Activated CD4-positive, alpha-beta T cell treated with anti-CD3 and anti-CD28 coated beads, Interleukin-2, amount 50 U/mL, for 4 hours (primary cell): ENCODE measurements around the gene SH3PXD2A.

Experiments used
- DNase-seq, 2 experiments: peaks; one replicate each; pipeline ENCODE4 v3.0.0-alpha.2; 2020

Gene SH3PXD2A

GRCh38 chr10:103877861-103878260 lies 22.5 kb upstream of the SH3PXD2A start:
- DNase-seq: no peak

GRCh38 chr10:103876155-103876554 lies 20.8 kb upstream of the SH3PXD2A start:
- DNase-seq: no peak

- no peak for DNase-seq
These were observed 19.4 kb upstream of the SH3PXD2A start for GRCh38 chr10:103874730-103875129.

GRCh38 chr10:103872137-103872931 lies 17.0 kb upstream of the SH3PXD2A start:
- no peak for DNase-seq

GRCh38 chr10:103871006-103871405 lies 15.6 kb upstream of the SH3PXD2A start:
- no peak for DNase-seq

- no peak for DNase-seq
These were observed 15.1 kb upstream of the SH3PXD2A start for GRCh38 chr10:103870516-103870915.

GRCh38 chr10:103869336-103869735 lies 14.0 kb upstream of the SH3PXD2A start:
- DNase-seq: no peak

GRCh38 chr10:103868200-103868599 lies 12.8 kb upstream of the SH3PXD2A start:
- DNase-seq: no peak

- no peak for DNase-seq
These were observed 6.1 kb upstream of the SH3PXD2A start for GRCh38 chr10:103861505-103861904.

GRCh38 chr10:103859161-103860086 lies 4.0 kb upstream of the SH3PXD2A start:
- DNase-seq: peak; percentile 45 to 47

GRCh38 chr10:103858360-103858759 lies 3.0 kb upstream of the SH3PXD2A start:
- no peak for DNase-seq

- no peak for DNase-seq
These were observed 1.4 kb upstream of the SH3PXD2A start for GRCh38 chr10:103856797-103857170.

- no peak for DNase-seq
These were observed 748 bp upstream of the SH3PXD2A start for GRCh38 chr10:103855852-103856796.

- peak; percentile 6 to 18 for DNase-seq
These were observed 537 bp downstream of the SH3PXD2A start for GRCh38 chr10:103854686-103855391.

GRCh38 chr10:103854265-103854685 lies 1.1 kb downstream of the SH3PXD2A start:
- DNase-seq: no peak

GRCh38 chr10:103853428-103854264 lies 1.7 kb downstream of the SH3PXD2A start:
- no peak for DNase-seq

GRCh38 chr10:103852856-103853255 lies 2.5 kb downstream of the SH3PXD2A start:
- DNase-seq: no peak

GRCh38 chr10:103852189-103852711 lies 3.1 kb downstream of the SH3PXD2A start:
- DNase-seq: no peak

GRCh38 chr10:103851261-103851660 lies 4.1 kb downstream of the SH3PXD2A start:
- DNase-seq: no peak

GRCh38 chr10:103850572-103850895 lies 4.8 kb downstream of the SH3PXD2A start:
- no peak for DNase-seq
